GM19035 (cell line): ENCODE data around the gene FAM153A.
"Not testable (repeated sequence)": the region's sequence is repeated elsewhere in the genome, so short reads cannot be mapped to it uniquely, and the experiment has no call there.

Source experiments
- ATAC-seq: cut with Tn5 transposase; IDR thresholded peaks from one replicate; pipeline ENCODE4 v1.9.1; 2021; ENCODE audit not compliant: unreplicated experiment

The FAM153A gene

DNA sequence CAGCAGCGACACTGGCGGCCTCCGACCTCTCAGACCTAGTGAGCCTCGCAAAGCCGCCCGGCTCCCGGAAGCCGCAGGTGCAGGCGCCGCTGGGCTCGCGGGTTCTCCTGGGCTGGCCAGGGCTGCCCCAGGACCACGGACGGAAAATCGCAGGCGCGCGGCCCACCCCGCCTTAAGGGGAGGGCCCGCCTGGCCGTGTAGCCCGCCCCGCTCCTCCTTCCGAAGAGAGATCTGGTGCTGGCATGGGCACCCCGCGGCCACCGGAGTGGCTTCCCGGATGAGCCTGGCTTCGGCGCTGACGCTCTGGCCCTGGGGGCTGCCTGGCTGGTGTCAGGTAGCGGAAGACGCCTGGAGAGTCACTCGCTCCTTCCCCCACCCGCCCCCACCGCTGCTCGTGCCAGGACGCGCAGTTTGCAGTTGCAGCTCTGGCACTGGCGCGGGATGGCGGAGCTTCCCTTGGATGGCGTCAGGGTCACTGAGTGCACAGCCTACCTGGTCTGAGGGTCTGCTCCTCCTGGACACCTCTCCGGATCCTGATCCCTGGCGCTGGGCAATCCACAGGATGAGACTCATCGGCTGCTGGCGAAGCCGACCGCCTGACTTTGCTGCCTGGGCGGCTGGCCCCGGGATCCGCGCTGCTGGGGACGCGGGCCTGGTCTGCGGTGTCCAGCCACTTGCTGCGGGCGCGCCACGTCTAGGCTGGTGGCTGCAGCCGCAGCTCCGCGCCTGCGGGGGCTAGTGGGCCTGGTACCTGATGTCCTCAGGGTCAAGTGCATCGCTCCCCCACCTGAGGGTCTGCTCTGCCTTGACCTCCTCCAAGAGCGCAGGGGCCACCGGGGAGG, at the start of gene FAM153A:
Gene FAM153A, minus strand, starts transcription at position 108 of the 842 bp plus-strand sequence.
- not testable (repeated sequence) for ATAC-seq

DNA sequence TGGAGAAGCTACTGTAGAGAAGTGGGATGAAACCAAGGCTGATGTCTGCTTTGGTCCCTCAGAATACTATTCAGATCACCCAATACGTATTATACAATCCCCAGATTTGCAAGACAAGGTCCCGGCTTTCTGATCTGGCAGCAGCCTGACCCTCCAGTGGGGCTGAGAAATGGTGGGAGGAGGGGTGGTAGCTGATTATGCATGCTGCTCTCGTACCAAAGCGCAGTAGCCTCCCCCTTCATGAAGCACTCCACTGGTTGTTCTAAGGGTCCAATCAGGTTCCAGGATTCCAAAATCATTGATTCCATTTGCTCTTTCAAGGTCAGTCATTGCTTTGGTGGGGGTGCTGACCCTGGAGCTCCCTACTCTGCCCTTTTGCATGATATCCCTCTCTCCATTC, 49.6 kb upstream of the FAM153A start:
- ATAC-seq: not testable (repeated sequence)

DNA sequence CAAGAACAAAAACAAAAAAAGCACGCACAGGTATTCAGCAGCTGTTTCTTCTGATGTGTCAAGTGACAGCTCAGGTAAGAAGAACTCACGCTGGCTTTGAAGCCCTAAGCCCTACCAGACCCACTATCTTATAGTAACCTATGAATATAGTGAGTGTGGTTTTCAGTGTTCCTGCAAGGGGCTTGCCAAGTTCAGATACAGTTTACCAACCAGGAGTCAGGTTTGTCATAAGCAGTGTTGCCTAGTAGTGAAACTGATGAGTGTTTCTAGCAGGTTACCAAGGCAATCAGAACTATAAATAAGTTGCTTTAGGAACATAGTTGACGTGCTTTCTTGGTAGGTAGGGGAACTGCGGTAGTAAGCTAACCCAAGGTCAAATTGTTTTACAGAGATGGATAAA, 43.4 kb upstream of the FAM153A start:
- ATAC-seq: not testable (repeated sequence)

DNA sequence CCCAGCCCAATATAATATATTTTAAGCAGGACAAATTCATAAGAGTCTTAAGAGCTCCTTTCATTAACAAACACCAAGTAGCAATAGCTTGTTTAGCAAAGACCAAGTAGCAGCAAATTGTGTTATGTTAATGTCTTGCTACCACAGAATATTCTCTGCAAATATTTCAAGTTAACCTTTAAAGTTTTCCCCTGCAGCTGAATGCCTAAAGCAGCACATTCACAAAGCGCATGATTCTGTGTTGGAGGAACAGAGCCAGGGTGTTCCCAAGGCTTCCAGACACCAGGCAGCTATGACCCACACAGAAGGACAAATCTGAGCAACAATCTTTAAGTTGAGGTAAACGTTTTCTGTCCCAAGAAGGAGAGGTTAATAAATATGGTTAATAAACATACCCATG, 42.1 kb upstream of the FAM153A start:
- not testable (repeated sequence) for ATAC-seq

DNA sequence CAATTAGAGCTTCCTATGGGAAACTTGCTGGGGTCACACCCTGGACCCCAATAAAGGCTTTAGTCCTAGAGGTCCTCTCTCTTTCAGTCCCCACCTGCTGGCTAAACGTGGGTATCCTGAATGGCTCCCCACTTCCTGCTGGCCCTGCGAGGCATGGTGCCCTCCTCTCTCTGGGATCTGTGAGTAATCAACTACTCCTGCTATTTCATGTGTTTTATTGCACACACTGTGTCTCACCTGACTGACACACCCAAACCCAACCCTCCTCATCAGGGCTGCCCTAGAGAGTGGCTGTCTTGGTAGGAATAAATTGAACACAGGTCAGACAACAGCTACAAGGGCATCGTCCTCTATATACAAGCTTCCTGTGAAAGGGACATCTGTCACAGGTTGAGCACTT, 39.8 kb upstream of the FAM153A start:
- not testable (repeated sequence) for ATAC-seq

DNA sequence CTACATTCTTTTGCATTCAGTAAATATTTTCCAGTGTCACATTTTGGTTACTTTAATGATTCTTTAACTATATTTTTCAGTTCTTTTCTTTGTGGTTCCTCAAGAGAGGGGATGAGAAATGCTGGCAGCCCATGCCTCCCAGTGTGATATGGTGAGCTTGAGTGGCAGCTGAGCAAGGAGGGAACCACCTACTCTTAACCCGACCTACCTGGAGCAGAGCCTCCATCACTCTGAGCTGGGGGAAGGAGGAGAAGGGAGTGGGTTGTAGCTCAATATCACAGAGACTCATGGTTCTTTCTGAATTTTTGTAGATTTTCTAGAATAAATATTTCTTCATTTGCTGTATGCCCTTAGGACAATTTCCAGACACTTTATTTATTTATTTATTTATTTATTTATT, 37.0 kb upstream of the FAM153A start:
- not testable (repeated sequence) for ATAC-seq

DNA sequence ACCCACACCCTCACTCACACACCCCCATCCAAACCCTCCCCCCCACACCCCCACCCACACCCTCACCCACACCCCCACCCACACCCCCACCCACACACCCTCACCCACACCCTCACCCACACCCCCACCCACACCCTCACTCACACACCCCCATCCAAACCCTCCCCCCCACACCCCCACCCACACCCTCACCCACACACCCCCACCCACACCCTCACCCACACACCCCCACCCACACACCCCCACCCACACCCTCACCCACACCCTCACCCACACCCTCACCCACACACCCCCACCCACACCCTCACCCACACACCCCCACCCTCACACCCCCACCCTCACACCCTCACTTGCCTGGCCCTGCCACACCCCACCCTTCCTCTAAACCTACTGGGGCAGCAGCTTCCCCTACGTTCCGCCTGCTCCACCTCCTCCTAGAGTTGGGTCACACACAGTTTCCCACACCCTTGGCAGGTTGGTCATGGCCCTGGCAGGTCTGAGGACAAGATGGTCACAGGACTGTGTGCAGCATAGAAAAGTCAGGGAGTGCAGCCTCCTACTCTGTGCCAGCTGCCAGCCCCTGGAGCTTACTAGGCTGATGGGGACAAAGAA, 30.2 kb upstream of the FAM153A start:
- not testable (repeated sequence) for ATAC-seq

DNA sequence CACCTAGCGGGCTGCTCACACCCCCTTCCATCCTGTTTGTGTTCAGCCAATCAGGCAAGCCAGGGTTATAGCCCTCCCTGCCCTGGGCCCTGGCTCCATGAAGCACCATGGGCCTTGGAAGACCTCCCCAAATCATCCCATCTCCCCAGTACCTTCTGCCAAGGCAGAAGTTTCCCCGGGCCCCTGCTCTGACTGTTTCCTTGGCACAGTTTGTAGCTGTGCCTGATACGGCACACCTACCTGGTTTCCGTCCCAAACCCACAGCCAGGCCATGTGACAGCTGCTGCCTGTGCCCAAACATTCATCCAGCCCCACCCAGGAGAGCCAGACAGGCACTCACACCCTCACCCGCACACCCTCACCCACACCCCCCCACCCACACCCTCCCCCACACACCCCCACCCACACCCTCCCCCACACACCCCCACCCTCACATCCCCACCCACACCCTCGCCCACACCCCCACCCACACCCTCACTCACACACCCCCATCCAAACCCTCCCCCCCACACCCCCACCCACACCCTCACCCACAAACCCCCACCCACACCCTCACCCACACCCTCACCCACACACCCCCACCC, 29.6 kb upstream of the FAM153A start:
- ATAC-seq: not testable (repeated sequence)

DNA sequence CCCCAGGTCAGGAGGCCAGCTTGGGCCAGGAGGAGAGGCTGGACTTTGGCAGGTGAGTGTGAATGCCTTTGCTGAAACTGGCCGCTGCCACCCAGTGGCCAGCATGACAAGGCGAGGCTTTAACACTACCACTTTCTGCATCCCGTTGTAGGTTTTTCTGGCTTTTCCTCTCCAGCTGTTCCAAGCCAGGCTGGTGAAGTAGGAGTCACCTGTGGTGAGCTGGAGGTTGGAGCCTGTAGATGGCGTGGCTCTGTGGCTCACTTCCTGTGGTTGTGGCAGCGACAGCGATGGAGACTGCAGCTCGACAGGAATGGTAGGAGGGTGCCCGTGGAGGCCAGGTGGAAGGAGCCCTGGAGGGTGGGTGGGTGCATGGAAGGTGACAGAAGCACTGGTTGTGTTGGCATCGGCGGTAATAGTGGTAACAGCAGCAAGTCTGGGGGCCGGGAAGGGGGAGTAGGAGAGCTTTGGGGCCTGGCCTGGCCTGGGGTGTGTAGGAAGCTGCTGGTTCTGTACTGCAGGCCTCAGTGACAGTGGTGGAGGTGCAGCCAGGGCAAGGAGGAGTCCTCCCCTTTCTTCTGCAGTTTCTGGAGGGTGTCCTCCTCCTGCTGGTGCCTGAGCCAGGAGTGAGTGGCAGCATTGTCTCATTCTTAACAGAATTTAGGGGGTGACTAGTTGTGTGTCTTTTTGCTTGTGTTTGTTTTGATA, 26.7 kb upstream of the FAM153A start:
- ATAC-seq: not testable (repeated sequence)

DNA sequence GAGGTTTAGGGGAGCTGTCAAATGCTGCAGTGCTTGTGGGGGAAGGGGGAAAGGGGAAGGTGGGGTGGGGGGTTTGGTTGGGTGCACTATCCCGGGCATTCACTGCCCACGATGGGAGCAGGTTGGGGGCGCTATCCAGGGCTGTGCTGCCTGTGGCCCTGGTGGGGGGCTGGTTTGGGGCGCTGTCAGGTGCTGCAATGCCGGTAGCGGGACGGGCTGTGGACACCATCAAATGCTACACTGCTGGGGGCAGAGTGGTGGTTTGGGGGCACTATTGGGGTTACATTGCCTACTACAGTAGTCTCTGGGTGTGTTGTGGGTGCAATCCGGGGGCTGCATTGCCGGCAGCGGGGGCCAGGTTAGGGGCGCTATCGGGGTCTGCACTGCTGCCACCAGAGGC, 25.7 kb upstream of the FAM153A start:
- not testable (repeated sequence) for ATAC-seq

DNA sequence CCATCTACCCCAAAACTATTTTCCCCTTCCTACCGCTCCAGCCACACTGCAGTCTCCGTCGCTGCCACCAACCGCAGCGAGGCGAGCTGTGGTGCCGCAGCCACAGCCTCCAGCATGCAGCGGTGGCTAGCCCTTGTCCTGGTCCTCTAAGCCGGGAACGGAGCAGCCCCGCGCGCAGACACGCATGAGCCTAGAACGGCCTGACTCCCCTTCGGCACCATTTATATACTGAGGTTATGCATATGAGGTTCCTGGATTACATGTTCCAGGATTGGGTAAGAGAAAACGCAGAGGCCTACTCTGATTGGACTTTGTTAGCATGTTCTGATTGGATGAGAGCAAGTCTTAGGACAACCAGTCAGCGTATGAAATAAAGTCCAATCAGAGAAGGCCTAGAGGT, 24.6 kb upstream of the FAM153A start:
- ATAC-seq: not testable (repeated sequence)

DNA sequence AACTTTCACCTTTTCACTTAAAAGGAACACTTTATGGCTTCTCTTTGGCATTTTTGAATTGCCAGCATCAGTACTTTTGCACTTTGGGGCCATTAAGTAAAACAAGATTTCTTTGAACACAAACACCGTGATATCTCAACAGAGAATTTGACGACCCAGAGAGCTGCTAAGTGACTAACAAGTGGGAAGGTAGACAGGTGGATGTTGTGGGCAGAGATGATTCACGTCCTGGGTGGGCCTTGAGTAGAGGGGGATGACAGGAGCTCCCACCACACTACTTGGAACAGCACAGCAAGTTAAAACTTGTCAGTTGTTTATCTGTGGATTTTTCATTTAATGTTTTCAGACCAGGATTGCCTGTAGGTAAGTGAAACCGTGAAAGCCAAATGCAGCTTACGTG, 18.7 kb upstream of the FAM153A start:
- not testable (repeated sequence) for ATAC-seq

DNA sequence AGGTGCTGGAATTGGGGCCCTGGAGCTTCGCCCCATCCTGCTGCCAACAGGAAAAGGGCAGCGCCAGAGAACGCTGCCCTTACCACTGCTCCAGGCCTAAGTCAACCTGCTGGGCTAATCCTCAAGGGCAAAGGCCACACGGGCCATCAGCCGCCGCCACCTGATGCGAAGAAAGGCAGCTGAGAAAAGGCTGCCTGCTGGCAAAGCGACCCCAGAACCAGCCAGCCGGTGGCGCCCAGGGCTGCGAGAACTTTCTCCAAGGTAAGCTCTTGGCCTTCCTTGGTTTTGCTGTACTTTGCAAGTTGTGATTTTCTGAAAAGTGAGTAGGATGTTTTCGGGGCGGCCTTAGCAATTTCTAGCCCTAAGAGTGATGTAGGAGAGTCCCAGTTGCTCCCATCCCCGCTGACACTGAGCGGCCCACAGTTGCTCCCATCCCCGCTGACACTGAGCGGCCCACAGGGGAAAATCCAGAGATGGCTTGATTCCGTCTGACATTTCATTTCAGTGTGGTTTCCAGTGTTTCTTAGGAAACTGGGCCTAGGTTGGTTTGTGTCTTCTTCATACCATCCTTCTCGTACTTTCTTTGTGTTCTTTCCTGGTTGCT, 15.6 kb upstream of the FAM153A start:
- not testable (repeated sequence) for ATAC-seq

DNA sequence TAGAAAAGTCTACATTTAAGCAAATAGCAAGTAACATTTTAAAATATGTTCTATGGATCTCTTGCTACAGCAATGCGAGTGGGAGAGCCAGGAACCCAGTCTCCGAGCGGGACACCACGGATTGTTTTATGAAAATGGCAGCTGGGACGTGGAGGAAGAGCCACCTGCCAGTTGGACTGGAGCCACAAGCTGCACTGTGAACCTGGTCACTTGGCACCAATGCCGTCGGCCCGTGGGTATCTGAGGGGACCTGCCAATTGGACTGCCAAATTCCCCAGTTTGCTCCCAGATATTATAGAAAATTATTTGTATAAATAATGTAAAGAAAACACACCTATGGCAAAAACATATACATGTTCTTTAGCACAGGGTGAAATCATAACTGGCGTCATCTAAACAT, 10.6 kb upstream of the FAM153A start:
- not testable (repeated sequence) for ATAC-seq

DNA sequence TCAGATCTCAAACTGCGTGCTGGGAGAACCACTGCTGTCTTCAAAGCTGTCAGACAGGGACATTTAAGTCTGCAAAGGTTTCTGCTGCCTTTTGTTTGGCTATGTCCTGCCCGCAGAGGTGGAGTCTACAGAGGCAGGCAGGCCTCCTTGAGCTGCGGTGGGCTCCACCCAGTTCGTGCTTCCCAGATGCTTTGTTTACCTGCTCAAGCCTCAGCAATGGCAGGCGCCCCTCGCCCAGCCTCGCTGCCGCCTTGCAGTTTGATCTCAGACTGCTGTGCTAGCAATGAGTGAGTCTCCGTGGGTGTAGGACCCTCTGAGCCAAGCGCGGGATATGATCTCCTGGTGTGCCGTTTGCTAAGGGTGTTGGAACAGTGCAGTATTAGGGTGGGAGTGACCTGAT, 8.9 kb upstream of the FAM153A start:
- not testable (repeated sequence) for ATAC-seq

DNA sequence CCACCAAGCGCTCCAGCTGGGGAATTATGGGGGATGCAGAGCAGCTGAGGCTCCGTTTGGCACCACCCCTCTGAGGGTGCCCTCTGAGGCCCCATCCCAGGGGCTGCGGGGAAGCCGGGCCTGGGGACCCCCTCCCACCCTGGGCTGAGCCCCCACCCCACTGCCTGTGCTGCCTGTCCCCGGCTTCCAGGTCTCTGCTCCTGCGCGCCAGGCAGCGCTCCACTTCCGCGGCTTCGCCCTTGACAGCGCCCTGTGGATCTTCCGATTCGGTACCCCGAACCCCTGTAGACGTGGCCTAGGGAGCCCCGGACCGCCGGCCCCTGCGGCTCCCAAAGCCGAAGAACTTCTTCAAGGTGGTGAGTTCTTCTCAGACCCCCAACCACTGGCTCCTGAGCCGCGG, 530 bp downstream of the FAM153A start:
- ATAC-seq: not testable (repeated sequence)

DNA sequence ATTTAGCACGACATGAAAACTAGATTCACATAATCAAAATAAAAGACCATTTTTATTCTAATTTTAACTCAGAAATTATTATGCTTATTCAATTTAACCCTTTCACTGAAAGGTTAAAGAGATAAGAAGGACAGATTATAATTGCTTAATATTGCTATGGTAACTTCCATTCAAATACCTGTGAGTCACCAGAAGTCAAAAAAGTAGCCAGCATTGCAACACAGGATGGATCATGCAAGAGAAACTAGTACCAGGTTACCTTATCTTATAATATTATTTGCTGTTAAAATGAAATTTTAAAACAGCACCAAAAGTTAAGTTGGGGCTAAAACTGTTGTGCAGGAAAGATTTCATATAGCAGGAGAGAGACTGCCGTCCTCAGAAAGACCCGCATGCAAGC, 11.5 kb downstream of the FAM153A start:
- not testable (repeated sequence) for ATAC-seq

DNA sequence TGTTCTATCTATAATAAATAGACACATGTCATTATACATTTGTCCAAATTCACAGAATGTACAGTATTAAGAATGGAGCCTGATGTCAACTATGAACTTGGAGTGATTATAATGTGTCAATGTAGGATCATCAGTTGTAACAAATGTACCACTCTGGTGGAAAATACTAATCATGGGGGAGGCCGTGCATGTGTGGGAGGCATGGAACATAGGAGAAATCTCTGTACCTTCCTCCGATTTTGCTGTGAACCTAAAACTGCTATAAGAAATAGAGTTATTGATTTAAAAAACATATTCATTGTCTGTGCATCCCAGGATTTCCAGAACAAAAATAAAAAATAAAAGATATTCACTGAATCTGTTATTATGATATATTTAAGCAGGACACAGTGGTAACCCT, 12.1 kb downstream of the FAM153A start:
- not testable (repeated sequence) for ATAC-seq

DNA sequence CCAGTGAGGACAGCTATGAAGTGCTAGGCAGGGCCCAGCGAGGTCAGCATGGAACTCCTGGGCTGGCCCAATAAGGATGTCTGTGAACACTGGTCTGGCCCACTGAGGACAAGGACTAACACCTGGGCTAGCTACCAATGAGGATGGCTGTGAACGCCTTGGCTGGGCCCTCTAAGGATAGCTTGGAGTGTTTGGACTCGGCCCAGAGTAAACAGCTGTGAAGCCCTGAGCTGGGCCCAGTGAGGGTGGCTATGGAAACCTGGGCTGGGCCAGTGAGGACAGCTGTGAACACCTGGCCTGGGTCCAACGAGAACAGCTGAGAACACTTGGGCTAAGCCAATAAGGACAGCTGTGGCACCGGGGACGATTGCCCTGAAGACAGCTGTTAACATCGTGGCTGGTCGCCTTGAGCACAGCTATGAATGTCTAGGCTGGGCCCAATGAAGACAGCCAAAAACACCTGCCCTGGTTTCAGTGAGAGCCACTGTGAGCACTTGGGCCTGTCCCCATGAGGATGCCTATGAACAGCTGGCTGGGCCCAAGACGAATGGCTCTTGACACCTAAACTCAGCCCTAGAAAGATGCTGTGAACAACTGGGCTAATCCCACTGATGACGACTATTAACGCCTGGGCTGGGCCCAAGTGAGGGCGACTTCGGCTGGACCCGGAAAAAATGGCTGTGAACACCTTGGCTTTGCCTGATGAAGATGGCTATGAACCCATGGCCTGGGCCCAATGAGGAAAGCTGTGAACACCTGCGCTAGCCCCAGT, 18.8 kb downstream of the FAM153A start:
- not testable (repeated sequence) for ATAC-seq

DNA sequence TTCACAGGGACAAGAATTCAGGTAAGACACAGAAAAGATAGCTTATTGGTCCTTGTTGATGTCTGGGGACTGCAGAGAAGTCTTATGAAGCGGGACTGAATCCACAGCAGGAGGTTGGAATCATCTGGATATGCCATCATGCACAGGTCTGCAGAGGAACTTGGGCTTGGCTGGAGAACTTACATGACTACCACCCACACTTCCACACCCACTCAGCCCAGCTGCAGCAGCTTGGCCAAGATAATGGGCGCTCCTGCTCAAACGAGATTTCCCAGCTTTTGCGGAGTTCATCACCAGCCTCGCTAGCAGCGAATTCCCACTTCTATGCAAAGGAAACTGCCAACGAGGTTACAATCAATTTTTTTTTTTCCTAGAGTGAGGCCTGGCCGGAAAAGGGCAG, 21.7 kb downstream of the FAM153A start:
- not testable (repeated sequence) for ATAC-seq
